HG02884 (cell line): Measurements from ENCODE around the gene TMEM135.
A peak's percentile ranks its signal among the peaks of the same experiment; 100 is the strongest.
"Not testable (repeated sequence)": the region's sequence is repeated elsewhere in the genome, so short reads cannot be mapped to it uniquely, and the experiment has no call there.

Source experiments
- ATAC-seq: cut with Tn5 transposase; IDR thresholded peaks from one replicate; pipeline ENCODE4 v1.9.1; 2021; ENCODE audit warnings: mild to moderate bottlenecking, moderate library complexity; ENCODE audit not compliant: unreplicated experiment

TMEM135 gene

DNA sequence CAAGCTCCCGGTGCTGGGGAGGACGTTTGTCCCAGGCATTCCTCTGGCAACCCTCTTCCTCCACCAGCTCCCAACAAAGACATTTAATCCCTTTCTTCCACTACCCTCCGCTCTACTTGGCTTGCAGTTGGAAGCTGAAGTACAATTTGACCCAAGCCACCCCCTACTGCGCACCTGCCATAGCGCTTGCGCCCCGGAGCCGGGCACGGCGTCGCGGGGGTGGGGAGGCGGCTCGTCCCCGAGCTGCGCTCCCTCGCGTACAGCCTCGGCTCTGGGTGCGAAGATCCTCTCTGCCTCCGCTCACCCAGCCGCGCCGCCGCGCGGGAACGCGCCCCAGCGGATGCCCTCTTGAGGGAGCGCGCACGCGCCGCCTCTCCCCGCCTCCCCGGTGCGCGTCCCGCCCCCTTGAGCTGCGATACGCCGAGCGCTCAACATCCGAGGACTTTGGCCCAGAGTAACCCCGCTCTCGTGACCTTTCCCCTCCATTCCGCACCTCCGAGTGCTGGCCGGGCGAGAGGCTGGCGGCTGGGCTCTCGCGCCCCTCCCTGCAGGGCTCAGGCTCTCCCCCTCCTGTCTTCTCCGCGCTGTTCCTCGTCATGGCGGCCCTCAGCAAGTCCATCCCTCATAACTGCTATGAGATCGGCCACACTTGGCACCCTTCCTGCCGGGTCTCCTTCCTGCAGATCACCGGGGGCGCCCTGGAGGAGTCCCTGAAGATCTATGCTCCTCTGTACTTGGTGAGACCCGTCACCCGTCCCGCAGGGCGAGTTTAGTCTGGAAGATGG, at the start of gene TMEM135:
TMEM135 (plus strand) TSS at position 485 of the 785 bp plus-strand sequence; CDS start at position 597, 112 bp downstream.
- peak; percentile 97 for ATAC-seq

DNA sequence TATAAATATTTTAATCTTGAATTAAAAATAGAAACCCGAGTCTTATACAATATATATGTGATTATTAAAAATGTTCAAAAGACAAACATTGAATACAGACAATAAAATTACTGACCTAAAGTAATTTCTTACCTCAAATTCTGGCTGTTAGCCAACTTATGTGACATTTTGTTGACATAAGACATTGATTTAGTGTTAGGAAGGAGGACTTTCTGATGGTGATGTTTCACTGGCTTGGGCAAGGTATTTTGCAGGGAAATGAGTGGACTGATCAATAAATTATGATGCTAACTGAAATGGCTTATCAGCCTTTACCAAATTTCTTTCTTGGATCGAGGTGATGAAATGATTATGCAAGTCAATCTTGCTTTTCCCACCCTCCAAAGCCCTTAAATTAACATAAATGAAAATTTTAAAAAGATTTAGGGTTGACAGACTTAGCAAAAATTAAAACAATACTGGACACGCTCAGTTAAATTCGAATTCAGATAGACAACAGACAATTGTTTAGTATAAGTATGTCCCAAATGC, 49.3 kb upstream of the TMEM135 start:
- ATAC-seq: no peak

DNA sequence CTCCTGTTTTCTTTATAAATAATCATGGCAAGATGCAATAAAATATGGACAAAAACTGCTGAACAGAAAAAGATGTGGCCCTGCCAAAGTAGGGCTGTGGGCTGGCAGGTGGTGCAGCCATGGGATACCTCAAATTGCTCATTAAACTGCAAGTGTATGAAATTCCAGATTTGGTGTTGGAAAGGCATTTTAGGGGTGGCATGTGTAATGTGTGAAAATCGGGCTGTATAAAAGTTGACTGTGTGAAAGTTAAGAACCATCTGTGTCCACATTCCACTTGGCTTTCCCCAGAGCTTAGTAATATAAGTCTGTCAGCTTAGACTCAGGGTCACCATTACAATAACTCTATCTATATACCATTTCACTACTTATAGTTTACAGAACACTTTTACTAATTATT, 47.7 kb upstream of the TMEM135 start:
- ATAC-seq: no peak

DNA sequence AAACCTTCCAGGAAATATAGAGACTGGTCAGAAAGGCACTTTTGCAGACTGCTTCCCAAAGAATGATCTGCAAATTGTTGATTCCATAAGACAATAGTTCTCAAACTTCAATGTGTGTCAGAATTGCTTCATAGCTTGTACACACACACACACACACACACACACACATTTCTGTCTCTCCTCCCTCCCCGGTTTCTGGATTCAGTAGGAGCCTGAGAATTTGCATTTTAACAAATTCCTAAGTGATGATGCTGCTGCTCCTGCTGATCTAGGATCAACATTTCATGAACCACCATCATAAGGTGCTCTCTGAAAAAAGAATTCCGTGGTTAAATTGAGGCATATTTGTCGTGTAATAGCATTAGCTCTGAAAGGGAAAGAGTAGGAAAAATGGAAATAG, 47.2 kb upstream of the TMEM135 start:
- ATAC-seq: no peak

DNA sequence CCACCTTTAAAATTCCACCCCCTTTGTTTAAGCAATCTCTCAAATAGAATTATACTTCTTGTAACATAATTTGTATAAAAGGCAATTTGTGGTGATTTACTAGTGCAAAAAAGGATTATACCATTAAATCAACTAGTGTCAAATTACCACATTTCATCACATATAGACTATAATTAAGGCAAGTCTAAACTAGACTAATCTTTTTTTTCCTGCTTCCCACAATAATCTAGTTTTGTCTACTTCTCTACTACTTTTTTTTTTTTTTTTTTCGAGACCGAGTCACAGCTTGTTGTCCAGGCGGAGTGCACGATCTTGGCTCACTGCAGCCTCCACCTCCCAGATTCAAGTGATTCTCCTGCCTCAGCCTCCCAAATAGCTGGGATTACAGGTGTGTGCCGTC, 46.4 kb upstream of the TMEM135 start:
- no peak for ATAC-seq

DNA sequence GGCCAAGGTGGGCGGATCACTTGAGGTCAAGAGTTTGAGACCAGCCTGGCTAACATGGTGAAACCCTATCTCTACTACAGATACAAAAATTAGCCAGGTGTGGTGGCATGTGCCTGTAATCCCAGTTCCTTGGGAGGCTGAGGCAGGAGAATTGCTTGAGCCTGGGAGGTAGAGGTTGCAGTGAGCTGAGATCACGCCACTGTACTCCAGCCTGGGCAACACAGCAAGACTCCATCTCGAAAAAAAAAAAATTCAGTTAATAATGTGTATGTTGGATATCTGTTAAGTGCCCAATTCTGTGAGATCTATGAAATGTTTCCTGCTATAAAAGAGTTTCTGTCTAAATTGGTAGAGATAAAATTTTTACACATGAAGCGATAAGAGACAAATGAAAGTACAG, 45.4 kb upstream of the TMEM135 start:
- not testable (repeated sequence) for ATAC-seq

DNA sequence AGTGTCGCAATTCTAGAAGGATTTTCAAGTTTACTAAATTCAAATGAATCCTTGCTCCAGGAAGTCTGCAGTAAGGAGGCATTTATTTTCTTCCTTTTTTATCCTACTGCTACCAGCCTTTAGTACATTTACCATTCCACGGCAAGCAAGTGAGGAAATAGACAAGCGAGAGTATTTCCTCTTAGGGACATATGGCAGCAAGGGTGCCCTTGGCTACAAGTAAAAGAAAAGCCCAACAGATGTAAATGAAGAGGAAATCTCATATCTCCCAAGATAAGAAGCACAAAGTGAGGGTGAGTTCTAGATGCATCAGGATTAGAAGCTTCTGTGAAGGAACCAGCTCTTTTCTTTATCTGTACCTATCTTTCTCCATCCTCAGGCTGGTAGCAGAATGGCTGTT, 44.7 kb upstream of the TMEM135 start:
- ATAC-seq: no peak

DNA sequence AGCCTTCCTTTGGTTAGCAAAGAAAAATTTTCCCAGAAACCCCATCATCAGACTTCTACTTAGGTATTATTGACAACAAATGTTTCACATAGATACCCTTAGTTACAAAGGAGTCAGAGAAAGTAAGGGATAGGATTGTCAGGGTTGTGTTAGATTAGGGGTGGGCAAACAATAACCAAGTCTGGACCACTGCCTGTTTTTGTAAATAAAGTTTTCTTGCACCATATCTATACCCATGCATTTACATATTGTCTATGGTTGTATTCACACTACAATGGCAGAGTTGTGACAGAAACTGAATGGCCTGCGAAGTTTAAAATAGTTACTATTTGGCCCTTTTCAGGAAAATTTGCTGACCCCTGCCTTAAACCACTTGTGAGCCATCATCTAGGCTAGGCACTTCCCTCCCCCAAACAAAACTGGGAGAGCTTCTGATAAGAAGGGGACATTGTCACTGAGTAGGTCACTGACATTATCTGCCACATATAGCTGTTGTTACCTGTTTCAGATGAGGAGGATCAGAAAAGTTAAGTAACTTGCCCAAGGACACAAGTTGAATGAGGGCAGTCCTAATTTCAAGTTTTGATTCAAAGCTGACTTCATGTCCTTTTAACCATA, 40.7 kb upstream of the TMEM135 start:
- ATAC-seq: no peak

DNA sequence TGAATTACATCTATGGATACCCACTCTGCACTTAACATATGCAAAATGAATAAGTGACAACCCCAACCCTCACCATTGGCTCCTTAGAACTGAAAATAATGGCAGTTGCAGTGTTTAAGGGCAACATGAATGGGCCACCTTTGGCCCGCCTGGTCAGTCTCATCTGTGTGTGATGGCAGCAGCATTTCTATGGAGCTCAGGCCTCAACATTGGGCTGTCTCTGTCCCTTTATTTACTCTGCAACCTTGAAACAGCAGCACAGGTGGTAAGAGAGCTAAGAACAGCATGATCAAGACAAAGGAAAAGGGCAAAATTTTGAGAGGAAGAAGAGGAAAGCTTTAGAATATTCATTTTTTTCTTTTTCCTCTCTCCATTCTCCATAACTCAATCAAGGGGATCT, 38.3 kb upstream of the TMEM135 start:
- ATAC-seq: no peak

DNA sequence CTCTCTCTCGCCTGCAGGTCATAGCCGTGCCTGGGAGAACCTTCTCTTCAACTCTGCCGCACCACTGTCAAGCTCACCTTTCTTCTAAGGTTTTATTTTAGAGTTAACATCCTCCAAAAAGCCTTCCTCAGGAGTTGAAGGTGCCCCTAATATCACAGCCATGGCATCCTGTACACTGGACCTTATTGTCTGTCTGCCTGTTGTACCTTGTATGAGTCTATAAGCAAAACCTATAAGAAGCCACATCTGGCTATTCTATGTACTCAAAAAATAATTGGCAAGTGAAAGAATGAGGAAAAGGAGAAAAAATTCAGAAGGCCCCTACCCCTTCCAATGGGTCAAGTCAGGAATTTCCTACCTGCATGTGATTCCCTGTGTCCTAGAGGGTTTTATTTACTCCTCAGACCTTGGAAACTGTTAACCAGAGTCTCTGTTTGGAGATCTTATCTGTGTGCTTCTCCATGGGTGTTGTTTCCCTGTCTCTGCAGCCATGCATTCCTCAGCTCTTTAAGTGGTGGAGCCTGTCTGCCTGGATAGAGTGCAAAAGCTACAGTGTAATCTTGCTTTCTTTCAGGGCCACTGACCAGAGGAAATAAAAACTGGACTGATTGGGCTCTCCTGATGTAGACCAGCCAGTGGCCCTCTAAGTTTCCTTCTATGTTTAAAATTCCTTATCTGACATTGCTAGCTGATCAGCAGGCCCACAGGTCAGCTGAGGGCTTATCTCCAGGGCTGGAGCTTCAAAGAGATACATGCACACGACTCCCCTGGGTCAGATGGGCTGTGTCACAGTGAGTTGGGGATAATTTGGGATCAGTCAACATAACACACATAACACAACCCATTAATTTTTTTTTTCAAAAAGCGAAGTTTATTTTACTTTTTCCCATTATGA, 37.6 kb upstream of the TMEM135 start:
- no peak for ATAC-seq

DNA sequence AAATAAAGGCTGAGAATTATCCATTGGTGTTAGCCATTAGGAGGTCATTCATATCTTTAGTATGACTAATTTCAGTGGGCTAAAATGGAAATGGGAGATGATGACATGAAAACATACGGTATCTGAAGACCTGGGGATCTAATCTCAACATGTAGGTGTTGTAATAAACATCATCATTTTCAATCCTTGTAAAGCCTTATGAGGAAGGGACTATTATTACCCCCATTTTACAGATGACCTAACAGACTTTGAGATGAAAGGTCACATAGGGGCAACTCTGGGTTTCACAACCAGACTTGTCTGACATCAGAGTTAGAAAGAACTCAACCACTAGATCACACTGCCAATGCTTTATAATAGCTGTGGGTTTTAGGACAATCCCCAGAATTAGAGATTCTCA, 34.8 kb upstream of the TMEM135 start:
- ATAC-seq: no peak

DNA sequence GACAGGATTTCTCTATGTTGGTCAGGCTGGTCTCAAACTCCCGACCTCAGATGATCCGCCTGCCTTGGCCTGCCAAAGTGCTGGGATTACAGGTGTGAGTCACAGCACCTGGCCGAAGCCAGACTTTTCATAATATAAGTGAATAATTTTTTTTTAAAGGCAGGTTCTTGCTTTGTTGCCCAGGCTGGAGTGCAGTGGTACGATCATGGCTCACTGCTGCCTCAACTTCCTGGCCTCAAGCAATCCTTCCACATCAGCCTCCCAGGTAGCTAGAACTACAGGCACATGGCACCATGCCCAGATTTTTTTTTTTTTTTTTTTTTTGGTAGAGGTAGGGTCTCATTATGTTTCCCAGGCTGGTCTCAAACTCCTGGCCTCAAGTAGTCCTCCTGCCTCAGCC, 33.5 kb upstream of the TMEM135 start:
- ATAC-seq: not testable (repeated sequence)

DNA sequence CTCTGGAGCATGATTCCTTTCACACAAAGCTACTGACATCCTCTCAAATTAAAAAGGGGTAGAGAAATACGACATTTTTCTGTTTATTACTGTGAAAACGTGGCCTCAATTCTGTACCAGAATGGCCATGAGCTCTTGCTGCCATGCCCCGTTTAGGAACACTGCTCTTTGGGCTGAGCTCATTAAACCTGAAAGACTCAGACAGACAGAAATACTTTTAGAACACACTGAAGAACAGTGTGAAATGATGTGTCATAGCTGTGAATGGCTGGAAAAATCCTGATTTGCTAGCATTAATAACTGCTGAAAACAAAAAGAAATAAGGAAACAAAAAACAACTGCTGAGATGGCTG, 32.2 kb upstream of the TMEM135 start:
- no peak for ATAC-seq

DNA sequence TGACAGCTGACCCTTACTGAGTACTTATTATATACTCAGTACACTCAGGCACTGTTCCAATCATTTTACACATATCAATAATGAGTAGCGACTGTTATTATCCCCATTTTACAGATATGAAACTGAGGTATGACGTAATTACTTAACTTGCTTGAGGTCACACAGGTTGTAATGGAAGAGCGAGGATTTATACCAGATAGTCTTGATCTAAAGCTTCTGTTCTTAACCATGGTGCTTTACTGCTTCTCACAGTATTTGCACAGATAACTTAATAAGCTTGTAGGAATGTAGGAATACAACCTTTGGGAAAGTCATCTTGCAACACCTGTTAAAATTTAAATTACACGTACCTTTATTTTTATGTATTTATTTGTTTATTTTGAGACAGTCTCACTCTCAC, 31.7 kb upstream of the TMEM135 start:
- ATAC-seq: no peak

DNA sequence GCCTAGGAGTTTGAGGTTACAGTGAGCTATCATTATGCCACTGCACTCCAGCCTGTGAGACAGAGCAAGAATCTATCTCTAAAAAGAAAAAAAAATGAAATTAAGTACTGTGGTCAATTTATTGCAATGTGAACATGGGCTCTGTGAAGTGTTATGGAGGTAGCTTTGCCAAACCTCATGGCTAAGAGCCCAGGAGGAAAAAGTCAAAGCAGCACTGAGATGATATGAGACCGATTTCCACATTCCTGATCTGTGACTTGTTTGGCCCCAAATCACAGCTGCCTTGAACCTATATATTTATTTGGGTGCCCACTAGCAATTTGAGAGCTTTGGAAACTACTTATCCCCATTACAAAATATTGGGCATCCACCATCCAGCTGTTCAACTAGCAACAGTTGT, 29.8 kb upstream of the TMEM135 start:
- ATAC-seq: no peak

DNA sequence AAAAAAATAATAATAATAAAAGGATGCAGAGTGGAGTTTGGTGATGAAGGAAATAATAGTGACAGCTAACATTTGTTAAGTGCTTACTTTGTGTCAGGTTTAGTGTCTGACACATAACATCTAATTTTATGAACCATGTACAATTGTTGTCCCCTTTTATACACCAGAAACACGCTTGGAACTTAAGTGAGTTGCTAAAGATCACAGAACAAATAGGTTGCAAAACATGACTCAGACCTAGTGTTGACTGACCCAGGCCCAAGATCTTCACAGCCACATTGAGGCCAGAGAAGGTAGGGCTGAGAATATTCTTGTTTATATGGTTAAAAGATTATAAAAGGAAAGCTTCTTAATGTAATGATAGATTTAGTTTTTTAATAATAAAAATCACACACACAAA, 25.6 kb upstream of the TMEM135 start:
- ATAC-seq: no peak

DNA sequence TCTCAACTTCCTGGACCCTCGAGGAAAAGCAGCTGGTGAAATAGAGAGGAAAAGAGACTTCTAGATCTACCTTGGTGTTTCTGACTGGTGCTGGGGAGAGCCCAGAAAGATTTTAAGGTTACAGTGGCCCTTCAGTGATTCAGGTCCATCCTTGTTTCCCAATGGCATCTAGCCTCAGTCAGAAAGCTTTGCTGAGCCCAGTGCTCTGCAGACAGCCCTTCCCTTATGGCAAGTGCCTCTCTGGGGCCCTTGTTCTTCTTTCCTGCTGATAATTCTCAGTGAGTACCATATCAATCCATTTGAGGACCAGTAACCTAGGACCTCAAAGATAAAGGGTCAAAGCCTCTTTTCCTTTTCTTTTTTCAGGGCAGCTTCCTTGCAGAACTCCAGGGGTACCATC, 25.1 kb upstream of the TMEM135 start:
- no peak for ATAC-seq

DNA sequence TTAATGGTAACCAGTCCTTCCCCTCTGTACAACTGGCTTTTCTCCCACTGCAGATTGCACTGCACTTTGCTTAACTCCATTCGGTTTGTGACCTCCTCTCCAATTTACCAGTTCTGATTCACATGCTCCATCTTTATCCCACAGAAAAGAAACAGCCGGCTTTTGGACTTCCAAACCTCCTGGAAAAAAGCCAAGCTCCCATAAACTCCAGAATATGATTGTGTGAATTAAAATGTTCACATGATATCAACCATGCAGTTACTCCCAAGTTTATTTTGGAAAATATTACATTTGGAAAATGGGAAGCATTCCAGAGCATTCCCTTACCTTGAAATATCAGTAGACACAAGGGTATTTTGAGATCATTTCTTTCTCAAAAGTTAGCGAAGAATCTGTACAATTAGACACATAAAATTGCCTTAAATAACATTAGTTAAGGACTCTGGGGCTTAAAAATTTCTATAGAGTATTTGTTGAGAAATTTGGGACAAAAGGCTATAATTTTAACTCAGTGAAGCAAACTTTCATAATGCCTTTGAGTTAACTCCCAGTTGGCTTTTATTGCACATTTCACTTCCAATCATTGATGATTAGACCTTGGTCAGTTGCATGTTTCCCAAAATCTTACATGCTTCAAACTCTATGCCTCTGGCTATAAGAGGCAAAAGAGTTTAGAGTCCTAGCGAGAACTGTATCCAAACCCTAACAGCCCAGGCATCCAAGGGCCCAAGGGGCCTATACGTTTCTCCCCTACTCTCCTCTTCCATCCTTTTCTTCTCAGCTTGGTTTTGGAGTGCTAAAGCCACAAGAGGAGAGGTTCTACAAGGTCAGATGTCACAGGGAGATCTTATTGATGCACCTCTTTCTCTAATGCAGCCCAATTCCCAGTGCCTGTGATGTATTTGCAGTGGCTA, 23.6 kb upstream of the TMEM135 start:
- ATAC-seq: no peak

DNA sequence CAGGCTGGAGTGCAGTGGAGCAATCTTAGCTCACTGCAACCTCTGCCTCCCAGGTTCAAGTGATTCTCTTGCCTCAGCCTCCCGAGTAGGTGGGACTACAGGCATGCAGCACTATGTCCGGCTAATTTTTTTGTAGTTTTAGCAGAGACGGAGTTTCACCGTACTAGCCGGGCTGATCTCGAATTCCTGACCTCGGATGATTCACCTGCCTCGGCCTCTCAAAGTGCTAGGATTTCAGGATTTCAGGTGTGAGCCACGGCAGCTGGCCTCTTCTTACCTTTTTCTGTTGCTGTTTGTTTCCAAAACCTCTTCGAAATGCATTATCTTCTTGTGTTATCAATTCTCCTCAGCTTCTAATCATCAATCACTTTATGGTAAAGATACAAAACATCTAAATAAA, 22.1 kb upstream of the TMEM135 start:
- ATAC-seq: no peak

DNA sequence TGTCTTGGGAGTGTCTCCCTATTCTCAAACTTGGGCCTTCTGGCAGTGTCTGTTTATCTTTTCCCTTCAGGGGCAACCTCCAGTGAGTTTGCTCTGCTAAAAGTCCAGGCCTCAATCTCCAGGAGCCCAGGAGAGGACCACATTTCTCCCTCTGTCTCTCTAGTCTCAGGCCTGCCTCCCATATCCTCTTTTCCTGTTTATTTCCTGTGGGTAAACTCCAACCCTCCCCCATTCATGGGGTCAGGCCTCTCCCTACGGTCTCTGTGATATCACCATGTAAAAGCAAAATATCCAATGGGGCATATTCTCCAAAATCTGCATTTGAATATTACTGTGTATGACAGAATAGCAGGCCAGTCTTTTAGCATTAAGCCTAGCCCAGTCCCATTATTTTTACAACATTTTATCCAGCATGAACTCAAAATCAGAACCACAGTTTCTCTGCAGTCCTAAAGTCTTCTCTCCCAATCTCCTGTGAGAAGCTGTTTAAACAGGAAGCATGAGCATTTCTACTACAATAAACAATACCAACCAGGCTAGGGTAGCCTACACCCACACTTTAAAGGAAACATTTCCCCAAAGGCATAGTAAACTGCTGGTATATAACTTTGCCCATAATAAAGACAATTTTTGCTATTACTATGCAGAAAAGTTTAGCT, 18.0 kb upstream of the TMEM135 start:
- ATAC-seq: no peak
